ENCODE results near the gene PCNT.
A peak's percentile ranks its signal among the peaks of the same experiment; 100 is the strongest.
"Not testable (repeated sequence)": the region's sequence is repeated elsewhere in the genome, so short reads cannot be mapped to it uniquely, and the experiment has no call there.

The PCNT gene

GRCh38 chr21:46384556-46384955 is 60.6 kb downstream of the PCNT start:
- no peak for DNase-seq

GRCh38 chr21:46385846-46386733 is 62.1 kb downstream of the PCNT start:
- peak; percentile 31 for DNase-seq

GRCh38 chr21:46386734-46387088 is 62.8 kb downstream of the PCNT start:
- peak; percentile 4 for DNase-seq

- no peak for DNase-seq
Measured at GRCh38 chr21:46388206-46388880, 64.4 kb downstream of the PCNT start.

GRCh38 chr21:46388896-46389295 is 64.9 kb downstream of the PCNT start:
- no peak for DNase-seq

- no peak for DNase-seq
Measured at GRCh38 chr21:46390603-46391545, 66.9 kb downstream of the PCNT start.

- no peak for DNase-seq
Measured at GRCh38 chr21:46391773-46392172, 67.8 kb downstream of the PCNT start.

- no peak for DNase-seq
Measured at GRCh38 chr21:46392921-46393320, 69.0 kb downstream of the PCNT start.

- DNase-seq, result peak; percentile 17
Measured at GRCh38 chr21:46393451-46393940, 69.5 kb downstream of the PCNT start.

GRCh38 chr21:46393941-46394594 is 70.1 kb downstream of the PCNT start:
- DNase-seq, result peak; percentile 86

GRCh38 chr21:46394595-46395104 is 70.7 kb downstream of the PCNT start:
- DNase-seq, result peak; percentile 52

- no peak for DNase-seq
Measured at GRCh38 chr21:46397211-46397905, 73.4 kb downstream of the PCNT start.

GRCh38 chr21:46397993-46398392 is 74.0 kb downstream of the PCNT start:
- DNase-seq, result no peak

GRCh38 chr21:46399129-46399528 is 75.2 kb downstream of the PCNT start:
- no peak for DNase-seq

- no peak for DNase-seq
Measured at GRCh38 chr21:46399686-46400085, 75.7 kb downstream of the PCNT start.

GRCh38 chr21:46401186-46401910 is 77.4 kb downstream of the PCNT start:
- DNase-seq, result no peak

- no peak for DNase-seq
Measured at GRCh38 chr21:46402421-46402820, 78.5 kb downstream of the PCNT start.

GRCh38 chr21:46403234-46403811 is 79.4 kb downstream of the PCNT start:
- not testable (repeated sequence) for DNase-seq

GRCh38 chr21:46404306-46404705 is 80.3 kb downstream of the PCNT start:
- DNase-seq, result no peak

- no peak for DNase-seq
Measured at GRCh38 chr21:46406001-46406400, 82.0 kb downstream of the PCNT start.
